GM12892 (cell line): ENCODE results near the gene NTPCR.

Source experiments
- POLR2A ChIP-seq: IDR thresholded peaks from 2 replicates; pipeline ENCODE4 v1.6.1; 2011; ENCODE audit warnings: low read depth, low read length, control low read depth
- POLR2AphosphoS5 ChIP-seq: IDR thresholded peaks from 2 replicates; pipeline ENCODE4 v1.6.1; 2011; ENCODE audit warnings: low read depth, low read length, control low read depth
- TAF1 ChIP-seq: IDR thresholded peaks from 2 replicates; pipeline ENCODE4 v1.6.1; 2011; ENCODE audit warnings: low read depth, mild to moderate bottlenecking, control low read depth, low read length, borderline replicate concordance

DNA sequence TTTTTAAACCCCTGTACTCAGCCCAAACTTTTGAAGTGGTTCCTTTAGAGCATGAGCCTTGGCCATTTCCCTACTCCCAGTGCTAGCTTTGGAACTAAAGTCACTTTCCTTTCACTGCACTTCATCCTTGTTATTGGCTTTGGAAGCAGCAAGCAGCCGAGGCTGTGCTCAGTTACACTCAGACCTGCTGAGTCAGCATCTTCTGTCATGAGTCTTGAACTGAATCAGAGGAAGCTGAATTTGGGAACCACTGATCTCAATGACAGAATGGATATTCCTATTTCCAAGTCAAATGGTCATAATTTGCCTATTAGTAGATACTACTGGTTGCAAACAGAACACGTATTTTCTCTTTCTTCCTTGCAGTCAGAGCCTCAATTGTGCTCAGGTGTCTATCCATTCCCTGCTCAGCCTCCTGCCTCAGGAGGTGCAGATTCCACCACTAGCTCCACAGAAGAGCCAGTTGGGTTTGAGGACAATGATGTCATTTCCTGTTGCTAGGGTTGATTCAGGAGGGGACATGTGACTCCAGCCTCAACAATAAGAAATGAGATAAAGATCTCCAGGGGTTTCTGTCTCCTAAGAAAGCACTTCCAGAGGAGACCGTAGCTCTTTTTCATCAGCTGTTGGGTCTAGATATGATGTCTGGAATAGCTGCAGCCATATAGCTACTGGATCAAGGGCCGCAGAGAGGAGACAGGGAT is 44.9 kb upstream of the NTPCR start:
- TF ChIP-seq POLR2AphosphoS5 (no peak), POLR2A (no peak), TAF1 (no peak)
